Globus pallidus (tissue), 1 donor: Measurements from ENCODE around the gene TMSB15A.
A peak's percentile ranks its signal among the peaks of the same experiment; 100 is the strongest.
"Not testable (repeated sequence)": the region's sequence is repeated elsewhere in the genome, so short reads cannot be mapped to it uniquely, and the experiment has no call there.

Experiments used
- DNase-seq: peaks from one replicate; pipeline ENCODE4 v3.0.0-alpha.2; 2015; ENCODE audit warnings: low spot score

The TMSB15A gene

DNA sequence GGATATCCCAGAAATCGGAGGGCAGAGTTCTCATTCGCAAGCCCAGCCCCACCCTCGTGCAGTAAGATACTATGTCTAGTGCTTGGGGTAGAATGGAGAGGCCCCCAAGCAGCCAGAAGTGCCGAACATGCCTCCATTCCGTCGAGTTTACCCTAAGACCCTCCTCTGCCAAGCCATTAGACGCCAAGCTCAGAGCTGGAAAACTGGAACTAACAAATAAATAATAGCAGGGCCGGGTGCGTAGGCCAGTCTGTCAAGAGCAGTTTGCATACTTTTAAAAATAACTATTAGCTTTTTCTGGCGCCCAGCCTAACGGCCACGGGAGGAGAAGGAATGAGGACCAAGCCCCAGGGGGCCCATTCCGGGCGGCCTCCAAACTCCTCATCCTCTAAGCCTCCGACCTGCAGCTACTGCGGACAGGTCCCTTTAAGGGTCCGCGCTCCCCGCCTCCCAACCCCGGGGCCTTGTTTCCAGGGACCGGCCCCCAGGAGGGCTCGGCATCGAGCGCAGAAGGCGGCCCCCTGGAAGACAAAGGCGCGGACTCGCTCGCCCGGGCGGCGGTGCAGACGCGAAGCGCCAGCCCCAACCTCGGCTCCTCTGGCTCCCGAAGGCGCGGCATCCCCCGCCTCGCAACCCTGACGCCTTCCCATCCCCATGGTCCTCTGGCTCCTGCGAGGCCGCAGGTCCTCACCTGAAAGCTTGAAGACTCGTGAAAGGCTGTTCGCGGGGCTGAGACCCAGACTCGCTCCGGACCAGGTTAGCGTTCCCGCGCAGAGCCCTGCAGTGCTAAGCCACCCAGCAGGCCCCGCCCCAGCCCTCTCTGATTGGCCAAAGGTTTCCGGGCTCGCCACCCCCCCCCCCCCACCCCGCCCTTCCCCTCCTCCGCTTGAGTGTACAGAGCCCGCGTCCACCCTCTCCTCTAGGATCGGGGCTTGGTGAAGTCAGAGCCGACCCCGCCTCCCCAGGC lies at the start of gene TMSB15A:
Gene TMSB15A (minus strand): TSS at position 765 of the 967 bp plus-strand sequence.
- DNase-seq = peak; percentile 41

DNA sequence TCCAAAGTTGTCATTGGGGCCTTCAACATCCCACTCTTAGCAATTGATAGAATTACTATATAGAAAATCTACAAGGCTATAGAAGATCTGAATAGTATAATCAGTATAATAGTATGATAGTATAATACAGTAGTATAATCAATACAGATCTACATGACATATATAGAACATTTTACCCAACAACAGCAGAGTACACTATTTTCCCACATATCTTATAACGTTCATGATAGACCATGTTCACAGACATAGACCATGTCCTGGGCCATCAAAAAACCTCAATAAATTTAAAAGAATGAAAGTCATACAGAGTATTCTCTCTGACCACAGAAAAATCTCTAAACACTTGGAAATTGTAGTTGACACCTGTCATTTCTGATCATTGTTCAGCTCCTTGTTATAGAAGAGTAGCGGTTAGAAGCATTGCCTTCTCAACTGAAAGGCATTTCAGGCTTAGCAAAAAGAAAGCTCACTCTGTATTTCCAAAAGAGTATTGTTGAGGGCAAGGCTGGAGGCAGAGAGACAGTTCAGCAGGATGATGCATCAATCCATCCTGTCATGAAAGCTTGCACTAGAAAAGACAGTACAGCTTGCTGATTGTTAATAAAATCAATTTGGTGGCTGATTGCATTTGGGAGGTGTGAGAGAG lies 44.0 kb upstream of the TMSB15A start:
- DNase-seq = no peak

DNA sequence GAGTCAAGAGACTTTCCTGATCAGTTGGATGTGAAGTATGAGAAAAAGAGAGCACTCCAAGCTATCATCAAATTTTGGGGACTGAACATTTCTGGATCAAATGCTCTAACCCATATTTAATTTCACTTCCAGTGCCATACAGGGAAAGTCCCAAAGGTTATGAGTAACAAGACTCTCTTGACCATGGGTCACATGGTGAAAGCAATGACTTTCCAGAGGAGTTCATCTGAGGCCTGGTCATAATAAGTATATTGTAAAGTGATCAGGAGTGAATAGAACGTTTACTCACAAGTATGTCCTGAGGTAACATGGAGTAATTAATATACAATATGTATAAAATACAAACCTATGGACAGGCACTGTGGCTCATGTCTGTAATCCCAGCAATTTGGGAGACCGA lies 42.1 kb upstream of the TMSB15A start:
- DNase-seq = no peak

DNA sequence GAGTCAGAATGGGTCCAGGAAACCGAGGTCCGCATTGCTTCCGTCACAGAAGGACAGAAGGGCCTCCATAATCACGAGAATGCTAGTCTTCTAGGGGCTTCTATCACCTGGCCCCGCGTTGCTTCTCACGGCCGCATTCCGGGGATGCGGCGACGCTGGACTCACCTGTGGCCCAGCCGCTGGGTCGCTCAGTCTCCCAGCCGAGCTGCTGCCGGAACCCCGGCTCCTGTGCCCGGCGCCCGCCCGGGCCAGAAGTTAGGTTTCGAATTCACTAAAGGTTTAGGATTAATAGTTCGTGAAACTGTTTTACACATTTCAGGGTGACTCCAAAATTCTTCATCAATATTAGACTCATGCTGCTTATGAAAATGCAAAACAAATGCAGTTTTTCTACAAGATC lies 31.7 kb upstream of the TMSB15A start:
- no peak for DNase-seq

DNA sequence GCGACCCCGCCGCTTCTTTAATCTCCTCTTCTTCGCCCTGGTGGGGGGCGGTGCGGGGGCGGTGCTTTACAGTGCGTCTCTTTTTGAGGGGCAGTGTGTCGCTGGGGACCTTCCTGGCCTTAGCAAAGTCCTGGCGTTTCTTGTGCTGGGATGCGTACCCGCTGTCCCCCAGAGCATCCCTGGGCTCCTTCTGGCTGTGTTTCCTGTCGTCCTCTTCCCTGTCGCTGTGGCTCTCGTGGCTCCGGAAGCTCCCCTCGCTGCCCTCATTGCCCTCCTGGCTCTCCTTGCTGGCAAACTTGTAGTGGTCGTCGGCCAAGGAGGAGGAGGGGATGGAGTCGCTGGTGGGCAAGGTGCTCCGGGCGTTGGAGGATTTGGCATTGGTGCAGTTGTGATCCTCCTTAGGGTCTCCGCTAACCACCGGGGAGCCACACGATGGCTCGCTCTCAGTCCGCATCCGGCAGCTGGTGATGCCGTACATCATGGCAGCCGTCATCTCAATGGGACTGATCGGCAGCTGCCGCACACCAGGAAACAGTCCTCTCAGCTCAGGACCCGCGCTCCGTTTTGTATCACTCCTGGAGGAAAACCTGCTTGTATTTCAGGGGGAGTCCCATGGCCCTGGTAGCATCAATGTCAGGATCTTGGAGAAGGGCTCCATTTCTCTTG lies 30.4 kb upstream of the TMSB15A start:
- DNase-seq = no peak

DNA sequence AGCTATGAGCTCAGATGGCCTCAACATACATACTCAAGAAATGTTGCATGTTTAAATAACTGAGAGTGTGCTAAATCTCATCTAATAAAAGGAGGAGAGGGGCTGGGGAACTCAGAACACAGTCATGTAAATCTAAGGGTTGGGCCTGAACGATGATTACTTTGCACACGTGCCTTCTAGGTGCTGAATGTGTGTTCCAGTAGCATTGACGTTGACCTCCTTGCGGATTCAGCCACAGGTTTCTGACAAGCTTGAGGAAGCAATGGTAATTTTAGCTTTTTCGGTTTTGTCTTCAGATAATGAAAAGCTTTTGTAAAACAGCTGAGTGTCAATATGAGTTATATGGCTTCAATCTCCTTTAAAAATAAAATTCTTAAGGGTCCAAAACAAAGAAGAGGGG lies 29.6 kb upstream of the TMSB15A start:
- not testable (repeated sequence) for DNase-seq

DNA sequence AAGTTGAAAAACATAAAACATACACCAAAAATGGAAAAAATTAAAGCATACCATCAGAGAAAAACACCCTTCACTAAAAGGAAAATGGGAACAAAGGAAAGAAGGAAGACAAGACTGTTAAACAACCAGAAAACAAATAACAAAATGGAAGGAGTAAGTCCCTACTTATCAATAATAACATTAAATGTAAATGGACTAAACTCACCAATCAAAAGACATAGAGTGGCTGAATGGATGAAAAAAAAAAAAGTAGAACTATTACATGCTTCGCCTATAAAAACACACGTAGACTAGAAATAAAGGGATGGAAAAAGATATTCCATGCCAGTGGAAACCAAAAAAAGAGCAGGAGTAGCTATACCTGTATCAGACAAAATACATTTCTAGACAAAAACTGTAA lies 19.4 kb upstream of the TMSB15A start:
- DNase-seq = no peak

DNA sequence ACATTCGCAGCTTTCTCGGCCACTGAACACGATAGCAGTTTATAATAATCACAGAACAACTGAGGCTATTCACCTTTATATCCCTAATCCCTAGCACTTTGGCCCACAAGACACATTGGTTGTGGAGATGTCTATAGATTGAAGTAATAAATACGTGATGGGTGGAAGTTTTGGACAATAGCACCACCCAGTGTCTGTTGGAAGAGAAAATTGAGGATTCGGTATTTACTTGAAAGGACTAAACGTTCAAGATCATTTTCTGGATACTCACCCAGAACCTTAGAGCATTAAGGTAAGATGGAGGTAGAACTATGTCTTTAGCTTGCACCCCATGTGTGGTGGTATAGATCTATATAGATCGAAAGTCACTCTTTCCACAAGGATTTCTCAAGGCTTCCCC lies 787 bp upstream of the TMSB15A start:
- DNase-seq = peak; percentile 16

DNA sequence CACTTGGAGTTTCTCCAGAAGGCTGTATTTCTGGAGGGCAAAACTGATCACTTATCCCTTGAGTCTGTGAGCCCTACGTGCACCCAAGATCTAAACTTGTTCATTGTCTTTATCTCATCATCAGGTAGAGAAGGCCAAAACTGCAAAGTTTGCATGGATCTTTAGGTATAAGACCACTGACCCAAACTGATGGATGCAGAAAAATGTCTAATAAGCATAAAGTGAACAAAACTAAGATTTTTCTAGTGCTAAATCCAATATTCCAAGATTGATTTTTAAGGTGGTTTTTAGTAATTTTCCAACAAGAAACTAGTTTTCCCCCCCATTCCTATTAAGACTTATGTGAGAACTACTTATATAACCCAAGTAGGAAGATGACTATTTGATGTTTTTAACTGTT lies 2.0 kb downstream of the TMSB15A start:
- no peak for DNase-seq

DNA sequence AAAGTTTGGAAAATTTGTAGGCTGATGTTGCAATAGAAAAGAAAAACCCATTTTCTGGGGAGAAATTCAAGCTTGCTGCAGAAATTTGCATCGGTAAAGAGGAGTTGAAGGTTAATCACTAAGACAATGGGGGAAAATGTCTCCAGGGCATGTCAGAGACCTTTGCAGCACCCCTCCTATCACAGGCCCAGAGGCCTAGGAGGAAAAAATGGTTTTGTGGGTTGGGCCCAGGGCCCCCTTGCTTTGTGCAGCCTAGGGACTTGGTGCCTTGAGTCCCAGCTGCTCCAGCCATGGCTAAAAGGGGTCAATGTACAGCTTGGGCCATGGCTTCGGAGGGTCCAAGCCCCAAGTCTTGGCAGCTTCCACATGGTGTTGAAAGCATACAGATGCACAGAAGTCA lies 17.8 kb downstream of the TMSB15A start:
- no peak for DNase-seq

DNA sequence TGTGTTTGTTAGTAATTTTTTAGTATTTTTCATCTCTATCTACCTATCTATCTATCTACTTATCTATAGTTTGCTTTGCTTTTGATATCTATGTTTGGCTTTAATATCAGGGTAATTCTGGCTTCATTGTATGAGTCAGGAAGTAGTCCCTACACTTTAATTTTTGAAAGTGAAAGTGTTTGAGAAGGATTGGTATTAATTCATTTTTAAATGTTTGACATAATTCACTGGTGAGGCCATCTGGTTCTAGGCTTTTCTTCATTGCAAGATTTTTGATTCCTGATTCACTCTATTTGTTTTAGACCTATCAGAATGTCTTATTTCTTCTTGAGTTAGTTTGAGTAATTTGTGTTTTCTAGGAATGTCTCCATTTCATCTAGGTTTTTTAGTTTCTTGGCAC lies 24.8 kb downstream of the TMSB15A start:
- no peak for DNase-seq

DNA sequence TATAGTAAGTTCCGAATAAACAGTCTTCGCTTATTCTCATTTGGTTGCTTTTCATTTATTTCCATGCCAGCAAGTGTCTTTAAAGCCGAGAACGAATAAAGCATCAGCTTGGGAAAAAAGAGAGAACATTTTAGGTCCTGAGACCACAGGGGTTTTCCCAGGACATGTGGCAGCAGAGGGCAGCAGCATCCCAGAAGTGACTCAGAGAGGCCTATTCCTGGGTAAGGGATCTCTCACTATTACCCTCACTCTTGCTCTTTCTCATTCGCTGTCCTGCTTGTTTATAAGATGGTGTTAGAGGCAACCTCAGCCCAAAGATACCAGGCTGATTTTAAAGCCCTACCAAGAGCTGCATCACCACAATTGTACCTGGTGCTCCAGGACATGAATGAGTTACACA lies 37.8 kb downstream of the TMSB15A start:
- not testable (repeated sequence) for DNase-seq

DNA sequence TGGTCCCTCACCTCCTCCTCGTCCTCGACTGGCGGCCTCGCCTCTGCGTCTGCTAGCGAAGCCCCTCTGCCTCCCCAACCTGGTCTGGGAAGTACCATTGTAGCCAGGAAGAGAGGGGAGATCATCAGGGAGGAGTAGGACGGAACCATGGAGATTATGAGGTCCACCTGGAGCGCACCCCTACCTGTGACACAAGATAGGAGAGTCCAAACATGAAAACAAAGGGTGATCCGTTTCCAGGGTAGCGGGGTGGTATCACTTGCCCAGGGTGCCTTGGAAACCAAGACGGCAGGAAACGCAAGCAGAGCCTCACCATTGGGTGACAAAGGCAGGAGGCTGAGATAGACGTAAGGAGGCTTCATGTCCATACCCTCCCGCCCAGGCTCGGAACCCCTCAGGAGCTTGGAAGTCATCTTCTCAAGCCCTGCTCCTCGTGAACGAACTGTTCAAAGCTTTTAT lies 44.7 kb downstream of the TMSB15A start, which contains the start of gene TCP11X2:
Gene TCP11X2 (minus strand): TSS at position 51 of the 459 bp plus-strand sequence.
- DNase-seq = not testable (repeated sequence)

DNA sequence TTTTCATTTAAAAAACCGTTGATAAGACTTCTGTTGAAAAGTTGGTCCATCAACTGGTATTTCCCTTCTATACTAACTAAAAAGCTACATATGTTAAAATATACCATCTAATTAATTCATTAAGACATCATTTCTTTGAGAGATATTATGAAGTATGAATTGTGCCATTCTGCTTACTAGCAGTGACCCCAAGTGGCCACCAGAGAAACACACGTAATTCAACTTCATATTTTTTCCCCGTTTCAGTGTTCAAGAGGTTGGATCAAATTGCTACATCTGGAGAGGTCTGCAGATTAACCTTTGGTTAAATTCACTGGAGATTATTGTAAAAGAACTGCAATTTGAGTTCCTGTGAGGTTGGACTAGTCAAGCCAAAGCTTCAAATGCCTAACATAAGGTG lies 46.3 kb downstream of the TMSB15A start:
- not testable (repeated sequence) for DNase-seq
